Measurements from ENCODE around the gene CHCHD2. TPM values are rescaled to one million over a fixed set of nuclear protein-coding genes. Genes with fewer than 3 reads are reported as not detected.

CHCHD2 gene
- total RNA-seq, 1 experiment from 2014 or later: 510 TPM

- ChIA-PET CTCF (interaction anchor here (0.8 to 1.4 kb wide), 2 partner anchors 13 to 423 kb away, joined by 3 to 7 read pairs; partner anchors contain the start of genes CCT6A and PSPH), RAD21 (ENCODE audit: low non-redundant PET in 1 of 2, low total read pairs in 2 of 2, uncharacterized antibody in 2 of 2, unreplicated experiment in 2 of 2) (no interaction called here), POLR2A (interaction anchor here (0.6 to 6.5 kb wide), 5 partner anchors 10 to 54 kb away, joined by 3 to 64 read pairs (median 4); partner anchors contain the start of genes CCT6A and PSPH)
- no peaks in the 10 kb centered on the region for H3K27me3 ChIP-seq (ENCODE audit: insufficient read depth, low read length)
- no TSS peak for BruUV-seq (replicated peaks)
- H4K20me1 ChIP-seq (ENCODE audit: insufficient read depth): peaks cover 15% of the 10 kb centered on the region
- H3K4me1 ChIP-seq (ENCODE audit: control insufficient read depth in 1 of 2, insufficient read depth in 2 of 2, low read length in 2 of 2): peaks cover 32 to 56% of the 10 kb centered on the region in 2 experiments
- peak within 1 kb of the TSS; percentile 98 for H3K27ac ChIP-seq (ENCODE audit: low read depth, low read length)
- peak within 1 kb of the TSS; percentile 95 for H3K9ac ChIP-seq (ENCODE audit: low read length)
- H3K9me3 ChIP-seq (ENCODE audit: control insufficient read depth in 1 of 2, insufficient read depth in 1 of 2, low read depth in 1 of 2, low read length in 2 of 2): no peaks in the 10 kb centered on the region
- no peak within 1 kb of the TSS for H2AFZ ChIP-seq (ENCODE audit: low read depth, low read length, poor library complexity, severe bottlenecking)
- peak; percentile 78 for DNase-seq (ENCODE audit: low read depth, low spot score)
- peak; percentile 86 for ATAC-seq
- H3K79me2 ChIP-seq (ENCODE audit: insufficient read depth, low read length): peaks cover 64% of the 10 kb centered on the region
- H3K36me3 ChIP-seq (ENCODE audit: control insufficient read depth in 1 of 2, insufficient read depth in 2 of 2, low read length in 2 of 2): peaks cover 16 to 52% of the 10 kb centered on the region in 2 experiments
- H3K4me3 ChIP-seq (replicated peaks in 1 of 2; ENCODE audit: low read depth in 1 of 2, low read length in 2 of 2): peak within 1 kb of the TSS; percentile 88 to 94
- peak within 1 kb of the TSS; percentile 85 for H3K4me2 ChIP-seq (ENCODE audit: low read length)
- no peaks in the 10 kb centered on the region for H3K9me2 ChIP-seq (ENCODE audit: insufficient read depth)
- intact Hi-C loops (cut with micrococcal nuclease): no loop called here
- TF ChIP-seq, protein P1, sequence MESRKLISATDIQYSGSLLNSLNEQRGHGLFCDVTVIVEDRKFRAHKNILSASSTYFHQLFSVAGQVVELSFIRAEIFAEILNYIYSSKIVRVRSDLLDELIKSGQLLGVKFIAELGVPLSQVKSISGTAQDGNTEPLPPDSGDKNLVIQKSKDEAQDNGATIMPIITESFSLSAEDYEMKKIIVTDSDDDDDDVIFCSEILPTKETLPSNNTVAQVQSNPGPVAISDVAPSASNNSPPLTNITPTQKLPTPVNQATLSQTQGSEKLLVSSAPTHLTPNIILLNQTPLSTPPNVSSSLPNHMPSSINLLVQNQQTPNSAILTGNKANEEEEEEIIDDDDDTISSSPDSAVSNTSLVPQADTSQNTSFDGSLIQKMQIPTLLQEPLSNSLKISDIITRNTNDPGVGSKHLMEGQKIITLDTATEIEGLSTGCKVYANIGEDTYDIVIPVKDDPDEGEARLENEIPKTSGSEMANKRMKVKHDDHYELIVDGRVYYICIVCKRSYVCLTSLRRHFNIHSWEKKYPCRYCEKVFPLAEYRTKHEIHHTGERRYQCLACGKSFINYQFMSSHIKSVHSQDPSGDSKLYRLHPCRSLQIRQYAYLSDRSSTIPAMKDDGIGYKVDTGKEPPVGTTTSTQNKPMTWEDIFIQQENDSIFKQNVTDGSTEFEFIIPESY (IDR thresholded peaks at IDR 0.05; ENCODE audit: extremely low read depth, insufficient replicate concordance, low read length): peak; percentile 45
- TF ChIP-seq MAX (IDR thresholded peaks at IDR 0.05) (peak; percentile 66; the same call in 1 of the 2 replicates), CBX3 (IDR thresholded peaks at IDR 0.05; ENCODE audit: low read depth) (peak; percentile 29; the same call in 1 of the 2 replicates), POLR2AphosphoS5 (IDR thresholded peaks at IDR 0.05; ENCODE audit: low read depth, low read length) (peak; percentile 91), ZNF274 (IDR thresholded peaks at IDR 0.05; ENCODE audit: low read depth, low read length) (no peak), TCF7L2 (IDR thresholded peaks at IDR 0.05; ENCODE audit: borderline replicate concordance, extremely low read depth, insufficient read depth, insufficient read length) (peak; percentile 38), SRF (IDR thresholded peaks at IDR 0.05; ENCODE audit: low read depth) (no peak), SIN3A (IDR thresholded peaks at IDR 0.05; ENCODE audit: low read depth) (0 out of 2 replicates have a peak, but pooled peaks have one; percentile 19), YY1 (IDR thresholded peaks at IDR 0.05; ENCODE audit: extremely low read depth, insufficient replicate concordance, low read depth, low read length) (peak; percentile 27), CEBPB (IDR thresholded peaks at IDR 0.05; ENCODE audit: low read depth) (peak; percentile 64), EZH2 (IDR thresholded peaks at IDR 0.05) (no peak), SP1 (IDR thresholded peaks at IDR 0.05; ENCODE audit: low read depth) (no peak), ELF1 (IDR thresholded peaks at IDR 0.05; ENCODE audit: borderline replicate concordance, low read depth) (no peak), POLR2A (IDR thresholded peaks at IDR 0.05; ENCODE audit: borderline replicate concordance, extremely low read depth, insufficient read depth, insufficient read length) (peak; percentile 82), EZH2phosphoT487 (IDR thresholded peaks at IDR 0.05; ENCODE audit: borderline replicate concordance) (no peak), JUND (IDR thresholded peaks at IDR 0.05) (peak; percentile 40; the same call in 1 of the 2 replicates), ZFX (IDR thresholded peaks at IDR 0.05) (peak; percentile 66), REST (IDR thresholded peaks at IDR 0.05; ENCODE audit: low read depth) (no peak)
- TF ChIP-seq, protein P2, sequence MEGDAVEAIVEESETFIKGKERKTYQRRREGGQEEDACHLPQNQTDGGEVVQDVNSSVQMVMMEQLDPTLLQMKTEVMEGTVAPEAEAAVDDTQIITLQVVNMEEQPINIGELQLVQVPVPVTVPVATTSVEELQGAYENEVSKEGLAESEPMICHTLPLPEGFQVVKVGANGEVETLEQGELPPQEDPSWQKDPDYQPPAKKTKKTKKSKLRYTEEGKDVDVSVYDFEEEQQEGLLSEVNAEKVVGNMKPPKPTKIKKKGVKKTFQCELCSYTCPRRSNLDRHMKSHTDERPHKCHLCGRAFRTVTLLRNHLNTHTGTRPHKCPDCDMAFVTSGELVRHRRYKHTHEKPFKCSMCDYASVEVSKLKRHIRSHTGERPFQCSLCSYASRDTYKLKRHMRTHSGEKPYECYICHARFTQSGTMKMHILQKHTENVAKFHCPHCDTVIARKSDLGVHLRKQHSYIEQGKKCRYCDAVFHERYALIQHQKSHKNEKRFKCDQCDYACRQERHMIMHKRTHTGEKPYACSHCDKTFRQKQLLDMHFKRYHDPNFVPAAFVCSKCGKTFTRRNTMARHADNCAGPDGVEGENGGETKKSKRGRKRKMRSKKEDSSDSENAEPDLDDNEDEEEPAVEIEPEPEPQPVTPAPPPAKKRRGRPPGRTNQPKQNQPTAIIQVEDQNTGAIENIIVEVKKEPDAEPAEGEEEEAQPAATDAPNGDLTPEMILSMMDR (IDR thresholded peaks at IDR 0.05 in 2 of 3, conservative IDR thresholded peaks at IDR 0.05 in 1 of 3; ENCODE audit: borderline replicate concordance in 1 of 3, insufficient read depth in 1 of 3, low read depth in 2 of 3, low read length in 2 of 3): no peak
Observed at GRCh38 chr7:56063882-56064625, 42.2 kb downstream of the CHCHD2 start, which contains the start of gene SUMF2. SUMF2 (plus strand) TSS chr7:56064286; CDS start chr7:56064312, 26 bp downstream.

Data from HCT116 (cell line).